ENCODE data around the gene UTS2.
A peak's percentile ranks its signal among the peaks of the same experiment; 100 is the strongest.

Gene UTS2

GRCh38 chr1:7852804-7853683 is at the start of gene UTS2:
UTS2 (minus strand) TSS chr1:7853065; CDS start chr1:7853003, 62 bp downstream.
- DNase-seq = no peak

GRCh38 chr1:7899741-7900140 is 46.9 kb upstream of the UTS2 start:
- no peak for DNase-seq

GRCh38 chr1:7898962-7899361 is 46.1 kb upstream of the UTS2 start:
- no peak for DNase-seq

- no peak for DNase-seq
Observed at GRCh38 chr1:7896994-7897393, 44.1 kb upstream of the UTS2 start.

- DNase-seq = no peak
Observed at GRCh38 chr1:7893529-7894180, 40.8 kb upstream of the UTS2 start.

- no peak for DNase-seq
Observed at GRCh38 chr1:7891804-7892203, 38.9 kb upstream of the UTS2 start.

GRCh38 chr1:7890853-7891252 is 38.0 kb upstream of the UTS2 start:
- DNase-seq = no peak

GRCh38 chr1:7888248-7889081 is 35.6 kb upstream of the UTS2 start:
- DNase-seq = no peak

- peak; percentile 20 to 70 for DNase-seq
Observed at GRCh38 chr1:7886405-7886745, 33.5 kb upstream of the UTS2 start.

- no peak for DNase-seq
Observed at GRCh38 chr1:7885513-7886404, 32.9 kb upstream of the UTS2 start.

GRCh38 chr1:7884757-7885156 is 31.9 kb upstream of the UTS2 start:
- no peak for DNase-seq

GRCh38 chr1:7879228-7879627 is 26.4 kb upstream of the UTS2 start:
- DNase-seq = no peak

GRCh38 chr1:7878027-7878426 is 25.2 kb upstream of the UTS2 start:
- DNase-seq = no peak

GRCh38 chr1:7873801-7874795 is 21.2 kb upstream of the UTS2 start:
- DNase-seq = no peak

GRCh38 chr1:7871136-7871535 is 18.3 kb upstream of the UTS2 start:
- DNase-seq = no peak

GRCh38 chr1:7869136-7869920 is 16.5 kb upstream of the UTS2 start:
- no peak for DNase-seq

- DNase-seq = no peak
Observed at GRCh38 chr1:7868070-7868780, 15.4 kb upstream of the UTS2 start.

- no peak for DNase-seq
Observed at GRCh38 chr1:7865978-7866377, 13.1 kb upstream of the UTS2 start.

- DNase-seq = no peak
Observed at GRCh38 chr1:7863756-7864328, 11.0 kb upstream of the UTS2 start.
